GM18873 (cell line): ENCODE measurements around the gene FOXO3.

Experiments
- ATAC-seq: cut with Tn5 transposase; IDR thresholded peaks from one replicate; pipeline ENCODE4 v1.9.1; 2021; ENCODE audit warnings: mild to moderate bottlenecking, moderate library complexity, moderate number of reproducible peaks; ENCODE audit not compliant: unreplicated experiment, low FRiP score

FOXO3 gene

DNA sequence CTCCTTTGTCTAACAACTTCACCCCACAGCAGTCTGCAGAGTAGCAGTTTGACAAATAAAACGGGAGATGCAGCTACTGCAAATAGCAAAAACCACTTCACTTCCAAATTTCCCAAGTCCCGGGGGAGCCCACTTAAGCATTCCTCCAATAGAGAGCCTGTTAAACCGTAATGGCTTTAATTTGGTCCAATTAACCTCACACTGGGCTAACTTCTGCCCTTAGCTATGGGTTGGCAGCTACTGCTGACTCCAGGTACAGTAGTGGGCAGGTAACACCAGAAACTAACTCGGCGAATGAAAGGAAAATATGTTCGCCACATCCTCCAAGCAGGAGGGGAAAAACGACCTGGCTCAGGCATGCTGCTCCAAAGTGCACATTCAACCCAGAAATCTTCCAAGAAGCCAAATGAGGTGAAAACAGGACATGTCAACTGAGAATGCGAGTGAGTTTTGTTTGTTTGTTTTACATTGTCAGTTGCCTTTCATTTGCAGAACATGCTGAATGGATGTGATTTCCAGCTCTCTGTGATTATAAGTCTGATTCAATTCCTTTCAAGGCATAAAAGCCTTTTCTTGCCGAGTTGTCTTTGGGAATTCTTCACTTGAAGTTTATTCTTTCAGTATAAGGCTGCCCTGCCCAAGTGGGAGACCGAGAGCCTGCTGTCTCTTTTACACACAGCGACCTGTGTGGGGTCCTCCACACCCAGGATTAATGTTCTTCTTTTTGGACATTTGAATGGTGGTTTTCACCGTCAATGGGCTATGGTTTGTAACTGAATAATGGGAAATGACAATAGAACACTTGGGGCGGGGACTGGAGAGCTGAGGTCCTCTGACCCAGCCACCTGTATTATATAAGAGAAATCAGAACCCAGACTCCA lies 170.2 kb downstream of the FOXO3 start:
- no peak for ATAC-seq

- ATAC-seq = no peak
These were observed 171.6 kb downstream of the FOXO3 start for GRCh38 chr6:108732091-108732870.

- no peak for ATAC-seq
These were observed 172.3 kb downstream of the FOXO3 start for GRCh38 chr6:108733051-108733450.

DNA sequence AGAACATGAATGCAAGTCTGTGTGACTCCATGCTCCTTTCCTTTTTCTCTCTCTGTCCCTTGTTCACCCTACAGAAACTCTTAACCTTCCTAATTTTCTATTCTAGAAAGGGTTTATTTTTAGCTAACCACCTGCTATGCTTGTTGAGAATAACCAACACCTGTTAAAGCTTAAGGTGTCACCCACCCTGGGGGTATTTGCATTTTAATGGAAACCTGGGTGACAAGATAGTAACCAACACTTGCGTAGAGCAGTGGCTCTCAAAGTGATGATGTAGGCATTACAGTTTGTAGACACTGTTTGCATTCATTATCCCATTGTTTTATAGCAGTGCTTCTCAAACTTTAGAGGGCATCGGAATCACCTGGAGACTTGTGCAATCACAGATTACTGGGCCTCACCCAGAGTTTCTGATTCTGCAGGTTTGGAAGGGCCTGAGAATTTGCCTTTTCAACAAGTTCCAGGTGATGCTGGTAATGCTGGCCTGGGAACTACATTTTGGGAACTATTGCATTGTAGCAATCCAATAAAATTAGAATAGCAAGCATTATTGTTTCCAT lies 173.1 kb downstream of the FOXO3 start:
- no peak for ATAC-seq
